Suprapubic skin (tissue), 4 donors: ENCODE data around the gene C16orf89. TPM values are rescaled to one million over a fixed set of nuclear protein-coding genes. Genes with fewer than 3 reads are reported as not detected.
"Not testable (repeated sequence)": the region's sequence is repeated elsewhere in the genome, so short reads cannot be mapped to it uniquely, and the experiment has no call there.

Experiments used
- DNase-seq, 2 donors: peaks; one replicate each; pipeline ENCODE4 v3.0.0-alpha.2; 2019; ENCODE audit warnings: low spot score in 2 of 2
- H3K27ac ChIP-seq: fragments of 200-600 bp; sonication (generic); one replicate; pipeline ENCODE4 v1.5.1; 2019
- H3K27me3 ChIP-seq: fragments of 200-600 bp; sonication (generic); one replicate; pipeline ENCODE4 v1.5.1; 2019
- H3K36me3 ChIP-seq: fragments of 200-600 bp; sonication (generic); one replicate; pipeline ENCODE4 v1.5.1; 2019
- H3K4me1 ChIP-seq: fragments of 200-600 bp; sonication (generic); one replicate; pipeline ENCODE4 v1.5.1; 2019
- H3K4me3 ChIP-seq: fragments of 200-600 bp; sonication (generic); one replicate; pipeline ENCODE4 v1.5.1; 2019; ENCODE audit warnings: mild to moderate bottlenecking
- H3K9me3 ChIP-seq: fragments of 200-600 bp; sonication (generic); one replicate; pipeline ENCODE4 v1.5.1; 2019
- EP300 ChIP-seq: sonication (generic); formaldehyde crosslinking; IDR thresholded peaks from one replicate; pipeline ENCODE4 v1.6.1; 2017; ENCODE audit warnings: antibody characterized with exemption
- POLR2A ChIP-seq, 2 donors: fragments of 450-650 bp; IDR thresholded peaks; one replicate each; pipeline ENCODE4 v1.6.1; 2017; ENCODE audit warnings: antibody characterized with exemption in 2 of 2, mild to moderate bottlenecking in 2 of 2, moderate library complexity in 2 of 2
- POLR2AphosphoS5 ChIP-seq, 3 donors: sonication (generic); formaldehyde crosslinking; IDR thresholded peaks; one replicate each; pipeline ENCODE4 v1.6.1; 2017; ENCODE audit warnings: antibody characterized with exemption in 3 of 3
- WGBS: methylation state at CpG from one replicate; pipeline ENCODE4 v1.1.5; 2018; 5-methylcytosine and 5-hydroxymethylcytosine counted together
- total RNA-seq, 4 donors: library from RNA; depleted of rRNA; stranded (reverse); fragments of >200 nt; gene quantifications; one replicate each; pipeline ENCODE4 v1.1.0, GENCODE V29; 2016
- TF ChIP-seq, protein P1 (sequence below), 2 donors: fragments of 200-600 bp in 1 of 2; fragments of 450-650 bp in 1 of 2; sonication (generic) in 1 of 2; IDR thresholded peaks; one replicate each; pipeline ENCODE4 v1.5.1; 2016 to 2019; ENCODE audit warnings: antibody characterized with exemption in 2 of 2, mild to moderate bottlenecking in 1 of 2, moderate library complexity in 1 of 2

The C16orf89 gene
- total RNA-seq, 4 donors from 2014 or later = 1.6 TPM; not detected in 3

DNA sequence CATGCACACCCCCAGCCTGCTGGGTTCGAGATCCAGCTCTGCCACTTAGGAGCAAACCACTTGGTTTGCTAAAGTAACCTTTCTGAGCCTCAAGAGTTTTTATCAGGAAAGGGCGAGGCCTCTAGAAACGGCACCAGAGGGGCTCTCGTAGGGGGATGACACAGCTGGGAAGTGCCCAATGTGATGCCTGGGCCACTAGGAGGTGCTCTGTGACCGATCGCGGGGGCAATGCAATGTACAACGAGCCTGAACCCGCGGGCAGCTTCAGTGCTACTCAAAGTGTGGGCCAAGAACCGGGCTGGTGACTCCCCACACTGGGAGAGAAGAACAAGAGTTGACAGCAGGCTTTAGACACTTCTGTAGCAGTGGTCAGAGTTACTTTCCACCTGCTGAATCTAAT is 9.4 kb downstream of the C16orf89 start:
- H3K9me3 ChIP-seq = no peaks in the 10 kb centered on the region
- WGBS = 21% methylated on average over 11 of the region's 11 CpGs
- no peak overlapping the region for H3K27ac ChIP-seq
- no peak for DNase-seq
- TF ChIP-seq POLR2AphosphoS5 (IDR thresholded peaks at IDR 0.05) = no peak
- TF ChIP-seq, protein P1, sequence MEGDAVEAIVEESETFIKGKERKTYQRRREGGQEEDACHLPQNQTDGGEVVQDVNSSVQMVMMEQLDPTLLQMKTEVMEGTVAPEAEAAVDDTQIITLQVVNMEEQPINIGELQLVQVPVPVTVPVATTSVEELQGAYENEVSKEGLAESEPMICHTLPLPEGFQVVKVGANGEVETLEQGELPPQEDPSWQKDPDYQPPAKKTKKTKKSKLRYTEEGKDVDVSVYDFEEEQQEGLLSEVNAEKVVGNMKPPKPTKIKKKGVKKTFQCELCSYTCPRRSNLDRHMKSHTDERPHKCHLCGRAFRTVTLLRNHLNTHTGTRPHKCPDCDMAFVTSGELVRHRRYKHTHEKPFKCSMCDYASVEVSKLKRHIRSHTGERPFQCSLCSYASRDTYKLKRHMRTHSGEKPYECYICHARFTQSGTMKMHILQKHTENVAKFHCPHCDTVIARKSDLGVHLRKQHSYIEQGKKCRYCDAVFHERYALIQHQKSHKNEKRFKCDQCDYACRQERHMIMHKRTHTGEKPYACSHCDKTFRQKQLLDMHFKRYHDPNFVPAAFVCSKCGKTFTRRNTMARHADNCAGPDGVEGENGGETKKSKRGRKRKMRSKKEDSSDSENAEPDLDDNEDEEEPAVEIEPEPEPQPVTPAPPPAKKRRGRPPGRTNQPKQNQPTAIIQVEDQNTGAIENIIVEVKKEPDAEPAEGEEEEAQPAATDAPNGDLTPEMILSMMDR (IDR thresholded peaks at IDR 0.05) = no peak
- TF ChIP-seq EP300 = no peak
- no peak for TF ChIP-seq POLR2A (IDR thresholded peaks at IDR 0.05)
- H3K4me3 ChIP-seq = no peak overlapping the region
- H3K36me3 ChIP-seq = no peaks in the 10 kb centered on the region
- H3K4me1 ChIP-seq = no peaks in the 10 kb centered on the region
- H3K27me3 ChIP-seq = no peaks in the 10 kb centered on the region

DNA sequence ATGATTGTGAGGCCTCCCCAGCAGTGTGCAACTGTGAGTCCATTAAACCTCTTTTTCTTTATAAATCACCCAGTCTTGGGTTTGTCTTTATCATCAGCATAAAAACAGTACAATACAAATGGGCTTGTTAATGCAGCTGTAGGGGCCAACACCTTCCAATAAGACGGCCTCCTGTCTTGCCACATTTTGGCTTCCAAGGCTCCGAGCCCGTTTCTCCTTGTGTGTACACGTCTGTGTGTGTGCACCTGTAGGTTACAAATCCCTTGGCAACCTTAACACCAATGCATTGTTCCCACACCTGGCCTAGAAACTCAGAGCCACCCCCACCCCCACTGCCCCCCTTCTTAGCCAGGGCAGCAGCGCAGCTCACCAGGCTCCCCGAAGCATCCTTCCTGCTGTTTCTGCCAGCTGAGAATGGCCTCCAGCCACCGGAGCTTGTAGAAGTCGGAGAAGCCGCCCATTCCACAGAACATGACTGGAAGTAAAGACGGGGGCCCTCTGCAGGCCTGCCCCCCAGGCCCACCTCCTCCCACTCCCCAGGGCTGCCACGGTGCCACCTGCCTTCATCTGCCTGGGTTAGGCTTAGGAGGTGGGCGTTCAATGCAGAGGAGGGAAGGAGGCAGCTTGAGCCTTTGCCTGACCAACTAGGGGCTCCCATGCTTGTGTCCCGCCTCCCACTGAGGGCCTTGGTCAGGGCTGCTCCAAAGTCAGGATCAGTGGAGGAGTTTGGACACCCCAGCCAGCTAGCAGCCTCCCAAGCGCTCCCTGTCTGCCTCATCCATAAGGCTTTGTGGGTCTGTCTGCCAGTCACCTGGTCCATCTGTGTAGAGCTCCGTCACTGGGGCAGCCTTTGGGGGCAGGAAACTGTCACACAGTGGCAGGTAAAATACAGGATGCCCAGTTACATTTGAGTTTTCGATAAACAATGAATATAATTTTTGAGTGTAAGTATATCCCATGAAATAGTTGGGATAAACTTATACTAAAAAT is 10.6 kb downstream of the C16orf89 start:
- Histone ChIP-seq H3K4me1 (no peaks in the 10 kb centered on the region), H3K4me3 (no peak overlapping the region), H3K27ac (no peak overlapping the region), H3K36me3 (no peaks in the 10 kb centered on the region), H3K27me3 (no peaks in the 10 kb centered on the region), H3K9me3 (no peaks in the 10 kb centered on the region)
- TF ChIP-seq, protein P1 (IDR thresholded peaks at IDR 0.05) = no peak
- TF ChIP-seq POLR2AphosphoS5 (IDR thresholded peaks at IDR 0.05) (no peak), POLR2A (IDR thresholded peaks at IDR 0.05) (no peak), EP300 (no peak)
- WGBS = 74% methylated on average over 14 of the region's 16 CpGs
- DNase-seq = no peak

DNA sequence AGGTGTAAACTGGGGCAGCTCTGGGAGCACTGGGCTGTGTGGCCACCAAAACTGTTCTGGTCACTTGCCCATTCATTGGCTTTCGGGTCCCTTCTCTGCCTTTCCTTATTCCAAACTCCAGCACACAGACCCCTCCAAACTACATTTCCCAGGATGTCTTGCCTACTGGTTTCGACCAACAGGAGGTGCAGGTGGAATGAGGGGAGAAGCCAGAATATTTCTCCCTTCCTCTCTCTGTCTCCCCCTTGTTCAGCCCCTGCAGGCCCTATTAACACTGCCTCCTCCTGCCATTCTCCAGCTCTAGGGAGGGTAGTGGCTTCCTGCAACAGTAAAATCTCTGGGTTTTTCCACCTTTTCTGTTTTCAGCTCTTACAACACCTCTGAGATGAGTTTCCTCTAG is 18.8 kb downstream of the C16orf89 start:
- H3K4me1 ChIP-seq = no peaks in the 10 kb centered on the region
- no peaks in the 10 kb centered on the region for H3K9me3 ChIP-seq
- H3K27ac ChIP-seq = no peak overlapping the region
- no peak for TF ChIP-seq POLR2A (IDR thresholded peaks at IDR 0.05)
- no peak for DNase-seq
- WGBS = 86% methylated on average over 2 of the region's 2 CpGs
- H3K27me3 ChIP-seq = no peaks in the 10 kb centered on the region
- H3K36me3 ChIP-seq = no peaks in the 10 kb centered on the region
- no peak overlapping the region for H3K4me3 ChIP-seq

DNA sequence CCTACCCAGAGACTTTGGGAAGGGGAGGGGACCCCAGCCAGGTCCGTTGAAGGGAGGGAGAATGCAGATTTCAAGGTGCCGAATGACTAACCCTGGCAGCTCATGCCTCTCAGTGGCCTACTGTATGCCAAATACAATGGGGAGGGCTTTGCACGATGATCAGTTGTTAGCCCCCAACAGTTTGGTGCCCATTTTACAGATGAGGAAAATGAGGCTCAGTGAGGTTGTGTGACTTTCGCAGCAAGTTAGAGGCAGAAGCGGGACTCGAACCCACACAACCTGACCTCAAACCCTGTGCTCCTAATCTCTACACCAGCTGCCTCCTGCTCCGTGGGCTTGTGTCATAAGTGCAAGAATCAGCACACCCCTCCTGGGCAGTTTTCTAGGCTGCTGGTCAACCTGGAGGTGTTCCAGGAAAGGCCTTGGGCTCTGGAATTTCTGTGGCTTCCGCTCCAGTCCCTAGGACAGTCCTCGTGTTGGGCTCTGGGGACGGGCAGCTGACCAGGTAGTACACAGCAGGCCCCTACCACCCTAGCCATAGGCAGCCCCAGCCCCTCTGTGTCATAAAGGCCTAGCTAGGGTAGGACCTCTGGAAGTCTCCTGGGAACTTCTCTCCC is 20.1 kb downstream of the C16orf89 start:
- no peaks in the 10 kb centered on the region for H3K9me3 ChIP-seq
- H3K27ac ChIP-seq = no peak overlapping the region
- TF ChIP-seq, protein P1 (IDR thresholded peaks at IDR 0.05) = no peak
- no peak for TF ChIP-seq POLR2AphosphoS5 (IDR thresholded peaks at IDR 0.05)
- TF ChIP-seq EP300 = no peak
- no peak for TF ChIP-seq POLR2A (IDR thresholded peaks at IDR 0.05)
- no peaks in the 10 kb centered on the region for H3K4me1 ChIP-seq
- no peaks in the 10 kb centered on the region for H3K36me3 ChIP-seq
- no peaks in the 10 kb centered on the region for H3K27me3 ChIP-seq
- 85% methylated on average over 5 of the region's 10 CpGs for WGBS
- DNase-seq = no peak
- H3K4me3 ChIP-seq = no peak overlapping the region

DNA sequence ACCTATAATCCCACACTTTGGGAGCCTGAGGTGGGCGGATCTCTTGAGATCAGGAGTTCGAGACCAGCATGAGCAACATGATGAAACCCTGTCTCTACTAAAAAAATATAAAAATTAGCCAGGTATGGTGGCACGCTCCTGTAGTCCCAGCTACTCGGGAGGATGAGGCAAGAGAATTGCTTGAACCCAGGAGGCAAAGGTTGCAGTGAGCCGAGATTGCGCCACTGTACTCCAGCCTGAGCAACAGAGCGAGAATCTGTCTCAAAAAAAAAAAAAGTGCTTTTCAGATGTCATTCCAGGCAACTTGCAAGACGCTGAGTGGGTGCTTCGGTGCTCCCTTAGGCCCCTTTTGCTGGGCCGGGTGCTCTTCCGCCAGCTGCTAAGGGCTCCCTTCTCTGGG is 21.2 kb downstream of the C16orf89 start:
- H3K4me3 ChIP-seq, H3K9me3 ChIP-seq, DNase-seq, H3K36me3 ChIP-seq, H3K27me3 ChIP-seq, H3K4me1 ChIP-seq, H3K27ac ChIP-seq: not testable (repeated sequence)
- 90% methylated on average over 11 of the region's 11 CpGs for WGBS

DNA sequence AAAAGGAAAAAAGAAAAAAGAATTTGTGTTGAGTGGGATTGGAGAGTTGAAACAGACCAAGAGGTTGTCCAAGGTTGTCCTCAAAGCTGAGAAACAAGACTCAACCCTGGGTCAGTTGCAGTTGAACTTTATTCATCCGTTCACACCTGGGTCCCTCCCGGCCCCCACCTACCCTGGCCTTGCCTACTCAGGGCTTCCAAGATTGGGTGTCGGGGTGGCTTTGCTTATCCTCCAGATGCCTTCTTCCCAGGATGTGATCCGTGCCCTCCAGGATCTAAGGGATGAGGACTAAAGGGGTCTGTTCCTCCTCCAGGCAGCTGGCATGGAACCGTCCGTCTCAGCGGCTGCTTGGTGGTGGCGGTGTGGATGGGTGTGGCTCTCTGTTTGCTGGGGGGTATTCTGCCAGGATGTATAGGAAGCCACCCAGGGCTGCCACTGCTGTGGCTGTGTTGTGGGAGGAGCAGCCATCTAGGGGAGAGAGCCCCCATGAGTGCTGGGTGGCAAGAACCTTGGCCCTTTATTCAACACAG is 21.7 kb downstream of the C16orf89 start:
- TF ChIP-seq EP300 = no peak
- TF ChIP-seq POLR2A (IDR thresholded peaks at IDR 0.05) = no peak
- TF ChIP-seq, protein P1 (IDR thresholded peaks at IDR 0.05) = no peak
- no peak for TF ChIP-seq POLR2AphosphoS5 (IDR thresholded peaks at IDR 0.05)

More for the DNA sequence above, 21.7 kb downstream of the C16orf89 start:
- Histone ChIP-seq H3K36me3 (no peaks in the 10 kb centered on the region), H3K9me3 (no peaks in the 10 kb centered on the region), H3K27ac (no peak overlapping the region), H3K4me1 (no peaks in the 10 kb centered on the region), H3K27me3 (no peaks in the 10 kb centered on the region), H3K4me3 (no peak overlapping the region)
- WGBS = 96% methylated on average over 7 of the region's 8 CpGs
- DNase-seq = no peak
